Right kidney (tissue), 9 donors: ENCODE measurements around the gene ULK3.
"Not testable (repeated sequence)": the region's sequence is repeated elsewhere in the genome, so short reads cannot be mapped to it uniquely, and the experiment has no call there.

Source experiments
- DNase-seq: peaks from one replicate; pipeline ENCODE4 v3.0.0-alpha.2; 2016
- long read RNA-seq, 8 donors: transcript quantifications; one replicate each; lab custom pipeline, GENCODE V29; 2026

ULK3 gene
- long read RNA-seq, donor 1, partial matches to known transcripts, result 0 of 6 reads
- long read RNA-seq, donor 1, other reads (novel, unspliced or antisense), result 0 of 6 reads
- long read RNA-seq, donor 2, partial matches to known transcripts, result 0 of 2 reads
- long read RNA-seq, donor 2, other reads (novel, unspliced or antisense), result 0 of 2 reads
- long read RNA-seq, donor 3, partial matches to known transcripts, result 0 of 2 reads
- long read RNA-seq, donor 3, other reads (novel, unspliced or antisense), result 0 of 2 reads
- long read RNA-seq, donor 4, partial matches to known transcripts, result 0 of 1 reads
- long read RNA-seq, donor 4, other reads (novel, unspliced or antisense), result 0 of 1 reads
- long read RNA-seq, donor 5, partial matches to known transcripts, result 0 of 2 reads
- long read RNA-seq, donor 5, other reads (novel, unspliced or antisense), result 0 of 2 reads
- long read RNA-seq, donor 6, partial matches to known transcripts, result 0 of 2 reads
- long read RNA-seq, donor 6, other reads (novel, unspliced or antisense), result 0 of 2 reads
- long read RNA-seq, donor 7, result 0 reads
- long read RNA-seq, donor 8, partial matches to known transcripts, result 0 of 7 reads
- long read RNA-seq, donor 8, other reads (novel, unspliced or antisense), result 0 of 7 reads

GRCh38 chr15:74842581-74843444 is at the start of gene ULK3:
Gene ULK3 (minus strand): TSS chr15:74843156. CDS start chr15:74843105, 51 bp downstream.
- peak; percentile 96 for DNase-seq

DNA sequence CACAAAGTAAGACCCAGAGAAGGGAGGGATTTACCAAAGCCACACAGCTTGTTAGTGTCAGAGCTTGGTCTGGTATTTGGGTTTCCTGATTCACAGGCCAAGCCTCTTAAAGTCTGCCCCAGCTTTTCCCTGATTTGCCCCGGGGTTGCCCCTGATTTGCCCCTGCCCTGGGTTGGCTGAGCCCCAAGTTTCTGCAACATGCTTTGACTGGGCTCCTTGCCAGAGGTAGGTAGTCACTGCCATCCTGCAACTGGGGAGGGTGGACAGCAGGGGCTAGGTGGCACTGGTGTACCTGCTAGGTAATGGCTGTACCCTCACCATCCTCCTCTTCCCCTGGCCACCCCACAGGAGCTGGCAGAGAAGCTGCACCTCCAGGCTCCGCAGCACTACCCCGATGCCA is 49.4 kb upstream of the ULK3 start:
- no peak for DNase-seq

GRCh38 chr15:74891469-74891868 is 48.5 kb upstream of the ULK3 start:
- DNase-seq, result no peak

DNA sequence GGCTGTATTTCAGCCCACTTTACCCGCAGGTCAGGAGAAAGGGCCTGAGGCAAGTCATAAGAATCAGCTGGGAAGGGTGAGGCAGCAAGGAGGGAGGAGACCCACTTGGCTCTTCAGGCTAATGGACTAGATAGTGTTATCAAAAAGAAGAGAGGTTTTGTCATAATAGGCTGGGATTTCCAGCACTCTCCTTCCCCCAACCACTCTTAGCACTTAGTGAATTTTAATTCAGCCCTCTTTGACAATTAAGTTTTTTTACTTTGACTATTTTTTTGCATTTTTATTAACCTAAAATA is 47.7 kb upstream of the ULK3 start:
- DNase-seq, result no peak

DNA sequence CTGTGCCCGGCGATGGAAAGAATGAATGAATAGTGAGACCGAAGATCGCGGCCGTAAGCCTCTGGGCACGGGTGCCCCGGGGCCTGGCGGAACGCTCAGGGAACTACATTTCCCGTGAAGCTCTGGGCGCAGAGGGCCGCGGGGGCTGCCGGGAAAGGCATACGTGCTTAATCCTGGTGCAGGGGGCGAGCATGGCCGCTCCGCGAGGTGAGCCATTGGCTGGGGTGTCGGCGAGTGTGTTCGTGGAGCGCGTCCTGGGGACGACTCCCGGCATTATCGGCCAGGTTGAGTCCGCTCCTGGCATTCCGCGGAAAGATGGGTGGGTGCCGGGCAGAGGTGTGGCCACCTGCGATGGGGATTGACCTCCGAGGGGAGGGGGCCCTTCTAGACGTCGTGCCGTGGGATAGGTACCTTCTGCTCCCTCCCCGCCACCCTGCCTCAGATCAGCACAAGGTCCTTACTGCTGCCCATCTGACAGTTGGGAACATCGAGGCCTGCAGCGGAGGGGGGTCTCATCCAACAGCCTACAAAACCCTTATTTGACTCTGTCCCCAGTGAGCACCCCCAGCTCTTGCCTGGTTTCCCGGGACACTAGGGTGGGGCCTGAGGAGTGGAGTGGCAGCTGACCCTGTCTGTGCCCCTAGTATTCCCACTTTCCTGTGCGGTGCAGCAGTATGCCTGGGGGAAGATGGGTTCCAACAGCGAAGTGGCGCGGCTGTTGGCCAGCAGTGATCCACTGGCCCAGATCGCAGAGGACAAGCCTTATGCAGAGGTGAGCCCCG is 47.1 kb upstream of the ULK3 start, which contains the start of gene MPI:
TSS of gene MPI (plus strand) at position 160 of the 782 bp plus-strand sequence. CDS start at position 192, 32 bp downstream.
- DNase-seq, result peak; percentile 87

GRCh38 chr15:74889390-74889882 is 46.5 kb upstream of the ULK3 start:
- DNase-seq, result peak; percentile 86

DNA sequence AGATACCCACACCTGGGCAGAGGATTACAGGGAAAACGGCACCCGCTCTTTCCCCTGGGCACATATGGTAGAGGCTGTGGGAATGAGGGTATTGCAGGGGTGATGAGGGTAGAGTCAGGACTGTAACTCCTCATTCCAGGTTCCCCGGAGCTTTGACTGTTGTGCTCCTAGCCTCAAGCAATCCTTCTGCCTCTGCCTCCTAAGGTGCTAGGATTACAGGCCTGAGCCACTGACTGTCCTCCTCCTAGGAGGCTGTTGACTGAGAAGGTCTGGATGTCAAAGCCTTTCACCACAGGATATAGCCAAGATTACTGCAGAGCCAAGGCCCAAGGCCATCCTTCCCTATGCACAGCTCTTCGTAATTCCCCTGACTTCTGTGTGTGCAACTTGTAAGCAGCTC is 45.8 kb upstream of the ULK3 start:
- no peak for DNase-seq

DNA sequence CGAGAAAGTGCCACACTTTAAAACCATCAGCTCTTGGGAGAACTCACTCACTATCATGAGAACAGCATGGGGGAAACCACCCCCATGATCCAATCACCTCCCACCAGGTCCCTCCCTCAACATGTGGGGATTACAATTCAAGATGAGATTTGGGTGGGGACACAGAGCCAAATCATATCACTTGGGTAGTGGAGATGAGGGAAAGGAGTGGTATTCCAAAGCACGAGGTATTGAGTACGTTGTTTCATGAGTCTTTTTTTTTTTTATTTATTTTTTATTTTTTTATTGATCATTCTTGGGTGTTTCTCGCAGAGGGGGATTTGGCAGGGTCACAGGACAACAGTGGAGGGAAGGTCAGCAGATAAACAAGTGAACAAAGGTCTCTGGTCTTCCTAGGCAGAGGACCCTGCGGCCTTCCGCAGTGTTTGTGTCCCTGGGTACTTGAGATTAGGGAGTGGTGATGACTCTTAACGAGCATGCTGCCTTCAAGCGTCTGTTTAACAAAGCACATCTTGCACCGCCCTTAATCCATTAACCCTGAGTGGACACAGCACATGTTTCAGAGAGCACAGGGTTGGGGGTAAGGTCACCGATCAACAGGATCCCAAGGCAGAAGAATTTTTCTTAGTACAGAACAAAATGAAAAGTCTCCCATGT is 44.7 kb upstream of the ULK3 start:
- not testable (repeated sequence) for DNase-seq

- DNase-seq, result no peak
Observed at GRCh38 chr15:74885461-74885860, 42.5 kb upstream of the ULK3 start.

- DNase-seq, result no peak
Observed at GRCh38 chr15:74884428-74885223, 41.7 kb upstream of the ULK3 start.

DNA sequence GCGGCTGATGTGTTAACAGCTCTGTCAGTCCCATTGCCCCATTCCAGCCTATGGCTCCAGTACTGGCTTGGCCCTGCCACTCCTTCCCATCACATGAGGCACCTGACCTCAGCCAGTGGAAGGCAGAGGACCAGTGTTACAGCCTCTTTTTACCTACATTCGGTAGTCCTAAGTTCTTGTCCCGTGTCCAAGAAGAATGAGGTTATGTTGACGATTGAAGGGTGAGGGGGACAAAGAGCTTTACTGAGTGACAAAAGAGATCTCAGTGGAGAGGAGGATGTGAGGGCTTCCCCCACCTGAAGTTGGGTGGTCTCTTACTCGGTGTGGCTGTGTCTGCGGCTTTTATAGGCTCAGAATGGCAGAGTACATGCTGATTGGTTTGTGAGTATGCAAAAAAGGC is 39.6 kb upstream of the ULK3 start:
- DNase-seq, result no peak

DNA sequence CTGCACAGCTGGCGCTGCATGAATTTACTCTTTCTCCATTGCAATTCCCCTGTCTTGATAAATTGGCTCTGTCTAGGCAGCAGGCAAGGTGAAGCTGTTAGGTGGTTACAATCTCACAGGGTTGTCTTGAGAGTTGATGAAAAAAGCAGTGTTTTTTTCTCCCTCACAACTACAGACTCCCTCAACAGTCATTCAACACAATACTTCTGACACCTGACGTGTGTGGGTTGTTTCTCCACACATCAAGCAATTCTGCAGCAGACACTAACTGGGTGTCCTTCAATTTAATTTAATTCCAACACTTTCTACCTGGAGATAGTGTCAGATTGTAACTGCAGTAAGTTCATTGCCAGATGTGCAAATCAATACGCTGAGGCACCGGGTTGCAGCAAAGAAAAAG is 35.3 kb upstream of the ULK3 start:
- no peak for DNase-seq

DNA sequence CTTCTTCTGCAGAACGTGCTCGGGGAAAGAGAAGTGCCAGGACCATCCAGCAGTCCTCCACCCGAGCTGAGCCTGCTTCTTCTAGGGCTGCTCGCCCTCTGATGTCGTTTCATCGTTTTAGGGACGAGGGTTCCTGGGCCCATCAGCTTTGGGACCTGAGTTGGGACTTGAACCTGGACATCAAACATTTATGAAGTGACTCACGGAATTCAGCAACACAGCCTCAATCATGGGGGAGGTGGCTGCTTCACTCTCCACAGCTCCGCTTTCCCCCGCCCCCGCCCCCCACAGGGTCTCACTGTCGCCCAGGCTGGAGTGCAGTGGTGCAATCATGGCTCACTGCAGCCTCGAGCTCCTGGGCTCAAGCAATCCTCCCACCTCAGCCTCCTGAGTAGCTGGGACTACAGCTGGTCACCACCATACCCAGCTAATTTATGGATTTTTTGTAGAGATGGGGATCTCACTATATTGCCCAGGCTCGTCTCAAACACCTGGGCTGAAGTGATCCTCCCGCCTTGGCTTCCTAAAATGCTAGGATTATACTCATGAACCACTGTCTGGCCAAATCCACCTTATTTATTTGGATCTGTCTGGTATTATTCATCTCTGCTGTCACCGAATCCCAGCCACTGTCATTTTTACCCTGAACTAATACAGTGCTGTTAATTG is 30.9 kb upstream of the ULK3 start:
- DNase-seq, result no peak

GRCh38 chr15:74873036-74873755 is 30.2 kb upstream of the ULK3 start, which contains the start of gene SCAMP2:
Gene SCAMP2 (minus strand): TSS chr15:74873365. CDS start chr15:74873255, 110 bp downstream.
- DNase-seq, result peak; percentile 100

- DNase-seq, result no peak
Observed at GRCh38 chr15:74872702-74873035, 29.7 kb upstream of the ULK3 start.

GRCh38 chr15:74870436-74871215 is 27.7 kb upstream of the ULK3 start:
- DNase-seq, result no peak

GRCh38 chr15:74869726-74870407 is 26.9 kb upstream of the ULK3 start:
- DNase-seq, result no peak

DNA sequence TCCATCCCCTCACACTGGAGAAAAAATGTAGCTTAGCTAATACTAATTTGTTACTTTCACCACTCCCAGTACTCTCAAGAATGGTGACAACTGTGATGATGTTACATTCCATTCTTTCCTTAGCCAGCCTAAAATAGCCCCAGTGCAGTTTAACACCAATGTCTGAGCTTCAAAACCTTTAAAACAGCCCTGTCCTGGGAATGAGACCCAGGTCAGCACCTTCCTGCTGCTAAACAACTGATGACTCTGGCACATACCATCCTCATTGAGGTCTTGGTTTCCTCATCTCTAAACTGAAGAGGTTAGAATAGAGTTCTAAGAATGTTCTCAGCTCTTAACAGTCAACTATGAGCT is 26.4 kb upstream of the ULK3 start:
- DNase-seq, result no peak
